HepG2 (cell line): Measurements from ENCODE around the gene PMVK. TPM values are rescaled to one million over a fixed set of nuclear protein-coding genes. Genes with fewer than 3 reads are reported as not detected.

Experiments
- HDAC1 ChIP-seq: sonication (generic); formaldehyde crosslinking; IDR thresholded peaks from 2 replicates; pipeline ENCODE4 v1.5.1; 2020; ENCODE audit warnings: mild to moderate bottlenecking, missing genetic modification reagents
- MIXL1 ChIP-seq: IDR thresholded peaks from 2 replicates; pipeline ENCODE4 v1.6.1; 2016
- MZF1 ChIP-seq: sonication (generic); formaldehyde crosslinking; IDR thresholded peaks from 2 replicates; pipeline ENCODE4 v1.8.1; 2023; ENCODE audit warnings: mild to moderate bottlenecking, missing genetic modification reagents, borderline replicate concordance
- RAD21 ChIP-seq: fragments of 450-650 bp; formaldehyde crosslinking; IDR thresholded peaks from 2 replicates; pipeline ENCODE4 v1.5.0; 2020; ENCODE audit warnings: mild to moderate bottlenecking
- SOX6 ChIP-seq, 2 experiments: fragments of 450-650 bp in 1 of 2; sonication (generic) in 1 of 2; formaldehyde crosslinking in 1 of 2; IDR thresholded peaks; 2 replicates each; pipeline versions ENCODE4 v1.4.0 to v1.6.1; 2017 to 2020; ENCODE audit warnings: antibody characterized with exemption in 1 of 2, mild to moderate bottlenecking in 1 of 2, missing genetic modification reagents in 1 of 2
- ZNF234 ChIP-seq: sonication (generic); formaldehyde crosslinking; conservative IDR thresholded peaks from 2 replicates; pipeline ENCODE4 v1.5.1; 2020; ENCODE audit warnings: mild to moderate bottlenecking, missing genetic modification reagents
- ZNF383 ChIP-seq: sonication (generic); formaldehyde crosslinking; IDR thresholded peaks from 2 replicates; pipeline ENCODE4 v1.4.0; 2020; ENCODE audit warnings: missing genetic modification reagents, mild to moderate bottlenecking, borderline replicate concordance
- ZNF577 ChIP-seq: sonication (generic); formaldehyde crosslinking; IDR thresholded peaks from 2 replicates; pipeline ENCODE4 v1.4.0; 2020; ENCODE audit warnings: mild to moderate bottlenecking, low read depth, missing genetic modification reagents, borderline replicate concordance
- polyA plus RNA-seq, 8 experiments: library from polyadenylated mRNA; depleted of rRNA in 3 of 8; stranded (reverse) in 7 of 8; unstranded in 1 of 8; fragments of >200 nt; fragmentation: Illumina TruSeq in 4 of 8; extraction: Trizol in 4 of 8; gene quantifications; 2 replicates each; pipeline versions ENCODE4 v1.2.1 to v1.2.3, GENCODE V29; 2011 to 2016; ENCODE audit warnings: low read depth in 4 of 8, missing spikeins in 1 of 8, mixed read lengths in 1 of 8; ENCODE audit not compliant: insufficient read depth in 1 of 8
- total RNA-seq, 5 experiments: library from RNA; depleted of rRNA; stranded (reverse); fragments of >200 nt; fragmentation: Illumina TruSeq; extraction: Trizol; gene quantifications; 2 replicates each; pipeline ENCODE4 v1.2.3, GENCODE V29; 2016; ENCODE audit warnings: low read depth in 1 of 5
- TF ChIP-seq, protein P1 (sequence below): sonication (generic); formaldehyde crosslinking; IDR thresholded peaks from 2 replicates; pipeline ENCODE4 v1.4.0; 2020; ENCODE audit warnings: missing genetic modification reagents, borderline replicate concordance
- TF ChIP-seq, protein P2 (sequence below): sonication (generic); formaldehyde crosslinking; IDR thresholded peaks from 2 replicates; pipeline ENCODE4 v1.5.0; 2020; ENCODE audit warnings: missing genetic modification reagents, mild to moderate bottlenecking, borderline replicate concordance

Gene PMVK
- total and polyA plus RNA-seq, 2 of the 13 experiments (the other 11 are each of a cell fraction or from before 2014, with no cell fraction given): 3.9 to 12.6 TPM

DNA sequence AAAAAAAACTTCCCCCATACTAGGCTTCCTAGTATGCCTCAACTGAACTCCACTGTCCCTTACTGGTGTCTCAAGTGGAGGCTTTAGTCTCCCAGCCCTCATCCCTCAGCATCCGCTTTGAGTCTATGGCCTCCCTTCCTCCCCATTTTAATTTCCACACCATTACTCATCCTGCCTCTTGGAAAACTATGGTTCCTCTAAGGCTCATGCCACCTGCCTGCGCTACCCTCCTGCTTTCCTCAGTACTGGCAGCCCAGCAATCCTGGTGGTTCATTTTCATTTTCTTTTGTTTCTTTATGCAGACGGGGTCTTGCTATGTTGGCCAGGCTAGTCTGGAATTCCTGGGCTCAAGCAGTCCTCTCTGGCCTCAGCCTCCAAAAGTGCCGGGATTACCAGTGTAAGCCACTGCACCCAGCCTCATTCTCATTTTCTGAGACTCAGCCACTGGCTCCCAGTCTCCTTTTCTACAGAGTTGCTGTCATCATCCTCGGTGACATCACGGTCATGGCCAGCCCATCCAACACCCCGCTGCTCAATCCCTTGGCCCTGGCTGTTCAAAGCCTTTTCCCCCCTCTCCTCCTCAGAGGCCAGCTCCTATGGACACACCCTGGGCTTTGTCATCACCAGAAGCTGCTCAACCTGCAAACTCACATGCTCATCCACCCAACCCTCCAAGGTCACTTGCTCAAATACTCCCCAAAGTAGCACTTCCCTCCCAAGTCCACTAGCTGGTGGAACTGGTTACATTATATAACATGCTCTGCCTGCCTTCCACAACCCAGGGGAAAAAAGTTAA, 2.3 kb upstream of the PMVK start (continued):
- TF ChIP-seq, protein P1, sequence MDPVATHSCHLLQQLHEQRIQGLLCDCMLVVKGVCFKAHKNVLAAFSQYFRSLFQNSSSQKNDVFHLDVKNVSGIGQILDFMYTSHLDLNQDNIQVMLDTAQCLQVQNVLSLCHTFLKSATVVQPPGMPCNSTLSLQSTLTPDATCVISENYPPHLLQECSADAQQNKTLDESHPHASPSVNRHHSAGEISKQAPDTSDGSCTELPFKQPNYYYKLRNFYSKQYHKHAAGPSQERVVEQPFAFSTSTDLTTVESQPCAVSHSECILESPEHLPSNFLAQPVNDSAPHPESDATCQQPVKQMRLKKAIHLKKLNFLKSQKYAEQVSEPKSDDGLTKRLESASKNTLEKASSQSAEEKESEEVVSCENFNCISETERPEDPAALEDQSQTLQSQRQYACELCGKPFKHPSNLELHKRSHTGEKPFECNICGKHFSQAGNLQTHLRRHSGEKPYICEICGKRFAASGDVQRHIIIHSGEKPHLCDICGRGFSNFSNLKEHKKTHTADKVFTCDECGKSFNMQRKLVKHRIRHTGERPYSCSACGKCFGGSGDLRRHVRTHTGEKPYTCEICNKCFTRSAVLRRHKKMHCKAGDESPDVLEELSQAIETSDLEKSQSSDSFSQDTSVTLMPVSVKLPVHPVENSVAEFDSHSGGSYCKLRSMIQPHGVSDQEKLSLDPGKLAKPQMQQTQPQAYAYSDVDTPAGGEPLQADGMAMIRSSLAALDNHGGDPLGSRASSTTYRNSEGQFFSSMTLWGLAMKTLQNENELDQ: no peak
- TF ChIP-seq HDAC1: no peak
- TF ChIP-seq SOX6 (IDR thresholded peaks at IDR 0.05): no peak
- TF ChIP-seq SOX6 (CRISPR knock-in tag; IDR thresholded peaks at IDR 0.05): no peak
- no peak for TF ChIP-seq RAD21 (CRISPR knock-in tag)
- TF ChIP-seq, protein P2, sequence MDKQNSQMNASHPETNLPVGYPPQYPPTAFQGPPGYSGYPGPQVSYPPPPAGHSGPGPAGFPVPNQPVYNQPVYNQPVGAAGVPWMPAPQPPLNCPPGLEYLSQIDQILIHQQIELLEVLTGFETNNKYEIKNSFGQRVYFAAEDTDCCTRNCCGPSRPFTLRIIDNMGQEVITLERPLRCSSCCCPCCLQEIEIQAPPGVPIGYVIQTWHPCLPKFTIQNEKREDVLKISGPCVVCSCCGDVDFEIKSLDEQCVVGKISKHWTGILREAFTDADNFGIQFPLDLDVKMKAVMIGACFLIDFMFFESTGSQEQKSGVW (CRISPR knock-in tag): no peak
- TF ChIP-seq ZNF577 (CRISPR knock-in tag): no peak
- TF ChIP-seq MIXL1 (CRISPR knock-in tag): no peak
- TF ChIP-seq ZNF383 (CRISPR knock-in tag): no peak
- TF ChIP-seq ZNF234 (CRISPR knock-in tag): no peak
- TF ChIP-seq MZF1 (CRISPR knock-in tag): no peak
- TF ChIP-seq, all 625 proteins: peak for 10
